AG04449 (cell line): ENCODE measurements around the gene UGDH.

ENCODE experiments used
- CTCF ChIA-PET: fragments of 350-600 bp; formaldehyde crosslinking; extraction: SDS; loops from one replicate; lab custom pipeline; 2021; ENCODE audit warnings: antibody characterized with exemption; lab: Yijun Ruan, JAX
- POLR2A ChIA-PET: fragments of 400-600, 350-600 bp; formaldehyde crosslinking; extraction: SDS; loops from one replicate; lab custom pipeline; 2020; ENCODE audit warnings: antibody characterized with exemption, inconsistent platforms; lab: Yijun Ruan, JAX
- DNase-seq: peaks from one replicate; pipeline ENCODE4 v3.0.0-alpha.2; 2010; ENCODE audit warnings: low read depth, low spot score
- H3K4me3 ChIP-seq: 2 replicates; pipeline ENCODE4 v1.5.1; 2011; ENCODE audit warnings: low read depth, mild to moderate bottlenecking, control low read depth, low read length
- TF ChIP-seq, protein P1 (sequence below): IDR thresholded peaks from one replicate; pipeline ENCODE4 v1.5.1; 2011; ENCODE audit warnings: mild to moderate bottlenecking, moderate library complexity, low read length, control low read depth, inconsistent platforms; ENCODE audit not compliant: insufficient read depth; ENCODE audit errors: missing control alignments

UGDH gene

DNA sequence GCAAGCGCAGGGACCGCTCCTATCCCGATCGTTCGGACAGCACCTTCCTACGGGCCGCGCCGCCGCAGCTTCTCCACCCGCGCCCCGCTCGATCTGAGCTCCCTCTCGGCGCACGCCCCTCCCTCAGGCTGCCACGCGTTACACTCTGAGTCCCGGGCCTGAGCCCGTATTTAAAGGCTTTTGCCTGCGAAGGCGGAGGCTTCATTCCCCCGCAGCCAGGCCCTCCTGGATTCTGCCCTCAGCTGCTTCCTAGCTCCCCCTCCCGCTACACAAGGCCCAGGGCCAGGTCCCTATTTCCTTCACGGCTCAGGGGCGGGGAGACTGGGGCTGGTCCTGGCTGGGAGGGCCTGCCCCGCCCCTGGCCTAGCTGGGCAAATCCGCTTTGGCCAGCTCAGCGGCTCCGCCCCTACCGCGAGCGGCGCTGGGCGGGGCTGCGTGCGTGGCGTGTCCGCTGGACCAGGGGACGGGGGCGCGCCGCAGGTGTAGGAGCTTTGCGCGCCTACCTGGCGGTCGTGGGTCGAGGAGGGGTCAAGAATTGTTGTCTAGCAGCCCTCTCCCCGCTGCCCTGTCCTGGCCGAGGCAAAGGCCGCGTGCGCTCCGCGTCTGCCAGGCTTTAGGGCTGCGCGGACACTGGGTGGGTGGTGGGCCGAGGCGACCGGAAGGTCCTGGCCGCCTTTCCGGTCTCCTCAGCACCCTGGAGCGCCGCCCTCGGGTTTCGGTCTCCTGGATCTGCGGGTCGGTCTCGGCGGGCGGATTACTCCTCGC, at the start of gene UGDH:
UGDH (minus strand) TSS at position 144 of the 765 bp plus-strand sequence. CDS start 5,927 bp downstream, outside the sequence.
- ChIA-PET CTCF (interaction anchor here (0.7 to 5.0 kb wide), 5 partner anchors 11 to 451 kb away, joined by 3 to 21 read pairs (median 4); no protein-coding TSS in a partner anchor), POLR2A (interaction anchor here (0.5 to 3.7 kb wide), 34 partner anchors 10 to 264 kb away, joined by 3 to 87 read pairs (median 4); partner anchors contain the start of genes LIAS, RPL9, SMIM14 and UBE2K)

GRCh38 chr4:39574946-39575345, 47.7 kb upstream of the UGDH start:
- H3K4me3 ChIP-seq, result no peak overlapping the region
- ChIA-PET CTCF (interaction anchor here (0.6 kb wide), 2 partner anchors 22 to 53 kb away, joined by 3 read pairs; no protein-coding TSS in a partner anchor), POLR2A (no interaction called here)
- DNase-seq, result no peak
- TF ChIP-seq, protein P1, sequence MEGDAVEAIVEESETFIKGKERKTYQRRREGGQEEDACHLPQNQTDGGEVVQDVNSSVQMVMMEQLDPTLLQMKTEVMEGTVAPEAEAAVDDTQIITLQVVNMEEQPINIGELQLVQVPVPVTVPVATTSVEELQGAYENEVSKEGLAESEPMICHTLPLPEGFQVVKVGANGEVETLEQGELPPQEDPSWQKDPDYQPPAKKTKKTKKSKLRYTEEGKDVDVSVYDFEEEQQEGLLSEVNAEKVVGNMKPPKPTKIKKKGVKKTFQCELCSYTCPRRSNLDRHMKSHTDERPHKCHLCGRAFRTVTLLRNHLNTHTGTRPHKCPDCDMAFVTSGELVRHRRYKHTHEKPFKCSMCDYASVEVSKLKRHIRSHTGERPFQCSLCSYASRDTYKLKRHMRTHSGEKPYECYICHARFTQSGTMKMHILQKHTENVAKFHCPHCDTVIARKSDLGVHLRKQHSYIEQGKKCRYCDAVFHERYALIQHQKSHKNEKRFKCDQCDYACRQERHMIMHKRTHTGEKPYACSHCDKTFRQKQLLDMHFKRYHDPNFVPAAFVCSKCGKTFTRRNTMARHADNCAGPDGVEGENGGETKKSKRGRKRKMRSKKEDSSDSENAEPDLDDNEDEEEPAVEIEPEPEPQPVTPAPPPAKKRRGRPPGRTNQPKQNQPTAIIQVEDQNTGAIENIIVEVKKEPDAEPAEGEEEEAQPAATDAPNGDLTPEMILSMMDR, result no peak

More for the DNA sequence above, at the start of gene UGDH:
- peak; percentile 93 for DNase-seq
- peak within 1 kb of the TSS; percentile 93 for H3K4me3 ChIP-seq
- TF ChIP-seq, protein P1, result no peak

DNA sequence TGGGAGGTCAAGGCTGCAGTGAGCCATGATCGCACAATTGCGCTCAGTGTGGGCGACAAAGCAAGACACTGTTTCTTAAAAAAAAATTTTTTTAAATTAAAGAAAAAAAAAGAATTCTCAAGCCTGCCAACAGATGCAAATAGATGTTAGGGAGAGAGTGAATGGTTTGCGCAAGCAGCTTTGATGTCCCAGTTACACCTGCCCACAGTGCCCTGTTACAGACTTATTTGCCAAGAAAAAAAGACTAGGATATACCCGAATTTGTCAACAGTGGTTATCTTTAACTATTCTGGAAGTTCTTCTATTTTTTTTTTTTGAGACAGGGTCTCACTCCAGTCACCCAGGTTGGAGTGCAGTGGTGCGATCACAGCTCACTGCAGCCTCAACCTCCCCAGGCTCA, 44.3 kb upstream of the UGDH start:
- H3K4me3 ChIP-seq, result no peak overlapping the region
- ChIA-PET CTCF (interaction anchor here (0.6 kb wide), 1 partner anchor 123 kb away, joined by 5 read pairs; no protein-coding TSS in a partner anchor), POLR2A (interaction anchor here (1.2 kb wide), 1 partner anchor 45 kb away, joined by 4 read pairs; the partner anchor contains the start of gene UGDH)
- DNase-seq, result no peak
- TF ChIP-seq, protein P1, result no peak

DNA sequence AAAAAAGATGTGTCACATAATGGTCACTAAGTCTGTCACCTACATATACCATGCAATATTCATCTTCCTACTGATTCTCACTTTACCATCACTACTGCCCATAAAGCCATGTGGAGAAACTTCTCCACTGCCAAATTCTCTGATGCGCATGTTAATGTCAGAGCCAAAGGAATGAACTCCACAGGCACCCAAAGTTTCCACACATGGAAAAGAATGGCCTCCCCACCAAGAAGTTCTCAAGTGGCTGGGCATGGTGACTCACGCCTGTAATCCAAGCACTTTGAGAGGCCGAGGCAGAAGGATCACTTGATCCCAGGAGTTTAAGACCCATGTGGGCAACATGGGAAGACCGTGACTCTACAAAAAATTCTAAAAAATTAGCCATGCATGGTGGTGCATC, 43.8 kb upstream of the UGDH start:
- TF ChIP-seq, protein P1, result no peak
- ChIA-PET CTCF (no interaction called here), POLR2A (interaction anchor here (1.2 kb wide), 1 partner anchor 45 kb away, joined by 4 read pairs; the partner anchor contains the start of gene UGDH)
- H3K4me3 ChIP-seq, result no peak overlapping the region
- DNase-seq, result no peak

GRCh38 chr4:39569209-39569608, 42.0 kb upstream of the UGDH start:
- POLR2A ChIA-PET, result no interaction called here

More at GRCh38 chr4:39569209-39569608, 42.0 kb upstream of the UGDH start:
- TF ChIP-seq, protein P1, result no peak
- H3K4me3 ChIP-seq, result no peak overlapping the region
- CTCF ChIA-PET, result no interaction called here
- no peak for DNase-seq
